ENCODE results near the gene AP1M1. TPM values are rescaled to one million over a fixed set of nuclear protein-coding genes. Genes with fewer than 3 reads are reported as not detected.

The AP1M1 gene
- total and polyA plus RNA-seq, 9 donors: 28.4 to 81.7 (median 51.6) TPM

DNA sequence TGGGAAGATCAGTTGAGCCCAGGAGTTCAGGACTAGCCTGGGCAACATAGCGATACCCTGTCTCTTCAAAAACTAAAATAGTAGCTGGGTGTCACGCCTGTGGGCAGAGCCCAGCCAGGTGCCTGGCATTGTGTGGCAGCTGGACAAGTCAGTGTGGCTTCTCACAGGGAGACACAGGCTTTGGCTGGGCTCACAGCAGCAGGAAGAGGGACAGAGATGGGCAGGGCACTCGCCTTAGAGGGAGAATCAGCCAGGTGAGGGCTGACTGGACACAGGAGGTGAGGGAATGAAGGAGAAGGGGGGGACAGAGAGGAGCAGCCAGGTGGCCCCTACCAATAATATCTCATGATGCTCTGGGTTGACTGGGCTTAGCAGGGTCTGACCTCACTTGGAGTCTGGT lies 9.2 kb upstream of the AP1M1 start:
- Histone ChIP-seq H3K27me3 (no peaks in the 10 kb centered on the region), H3K36me3 (no peaks in the 10 kb centered on the region), H3K4me1 (ENCODE audit: insufficient read depth) (no peaks in the 10 kb centered on the region), H3K4me3 (no peak overlapping the region), H3K27ac (no peak overlapping the region), H3K9me3 (no peaks in the 10 kb centered on the region)
- DNase-seq: no peak
- intact Hi-C loops (cut with DNase I): loop anchor here in 1 of 4 donors (10.0 kb wide), 1 partner anchor 74 kb away; the partner anchor contains the start of gene RAB8A
- TF ChIP-seq, protein P1, sequence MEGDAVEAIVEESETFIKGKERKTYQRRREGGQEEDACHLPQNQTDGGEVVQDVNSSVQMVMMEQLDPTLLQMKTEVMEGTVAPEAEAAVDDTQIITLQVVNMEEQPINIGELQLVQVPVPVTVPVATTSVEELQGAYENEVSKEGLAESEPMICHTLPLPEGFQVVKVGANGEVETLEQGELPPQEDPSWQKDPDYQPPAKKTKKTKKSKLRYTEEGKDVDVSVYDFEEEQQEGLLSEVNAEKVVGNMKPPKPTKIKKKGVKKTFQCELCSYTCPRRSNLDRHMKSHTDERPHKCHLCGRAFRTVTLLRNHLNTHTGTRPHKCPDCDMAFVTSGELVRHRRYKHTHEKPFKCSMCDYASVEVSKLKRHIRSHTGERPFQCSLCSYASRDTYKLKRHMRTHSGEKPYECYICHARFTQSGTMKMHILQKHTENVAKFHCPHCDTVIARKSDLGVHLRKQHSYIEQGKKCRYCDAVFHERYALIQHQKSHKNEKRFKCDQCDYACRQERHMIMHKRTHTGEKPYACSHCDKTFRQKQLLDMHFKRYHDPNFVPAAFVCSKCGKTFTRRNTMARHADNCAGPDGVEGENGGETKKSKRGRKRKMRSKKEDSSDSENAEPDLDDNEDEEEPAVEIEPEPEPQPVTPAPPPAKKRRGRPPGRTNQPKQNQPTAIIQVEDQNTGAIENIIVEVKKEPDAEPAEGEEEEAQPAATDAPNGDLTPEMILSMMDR (IDR thresholded peaks at IDR 0.05): no peak
- TF ChIP-seq EP300 (IDR thresholded peaks at IDR 0.05): no peak
- TF ChIP-seq POLR2A (IDR thresholded peaks at IDR 0.05): no peak
- 92 to 95% (median 94%) methylated on average over 3 of the region's 3 CpGs for WGBS, 3 donors

GRCh38 chr19:16190198-16190597 lies 7.5 kb upstream of the AP1M1 start:
- Histone ChIP-seq H3K9me3 (no peaks in the 10 kb centered on the region), H3K4me1 (ENCODE audit: insufficient read depth) (no peaks in the 10 kb centered on the region), H3K4me3 (no peak overlapping the region), H3K27ac (no peak overlapping the region), H3K36me3 (no peaks in the 10 kb centered on the region), H3K27me3 (no peaks in the 10 kb centered on the region)
- DNase-seq: no peak
- intact Hi-C loops (cut with DNase I): no loop called here
- TF ChIP-seq EP300 (IDR thresholded peaks at IDR 0.05) (no peak), POLR2A (IDR thresholded peaks at IDR 0.05) (no peak)
- TF ChIP-seq, protein P1 (IDR thresholded peaks at IDR 0.05): no peak
- WGBS, 3 donors: 81 to 86% (median 82%) methylated on average over 6 of the region's 6 CpGs

DNA sequence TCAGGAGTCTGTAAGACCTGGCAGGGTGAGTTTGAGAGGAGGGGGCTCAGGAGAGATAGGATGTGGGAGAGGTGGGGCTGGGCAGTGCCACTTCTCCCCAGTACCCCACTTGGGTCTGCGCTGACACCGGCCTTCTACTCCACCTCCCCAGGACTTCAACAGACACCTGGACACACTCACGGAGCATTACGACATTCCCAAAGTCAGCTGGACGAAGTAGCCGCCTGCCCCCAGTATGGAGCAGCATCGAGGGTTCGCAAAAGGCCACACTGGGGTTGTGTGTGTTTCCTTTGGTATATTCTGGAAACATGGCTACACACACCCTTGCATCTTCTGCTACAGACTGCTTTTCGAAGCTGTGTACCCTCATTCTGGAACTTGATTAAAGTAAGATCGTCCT lies 7.0 kb upstream of the AP1M1 start:
- DNase-seq: no peak
- Histone ChIP-seq H3K4me1 (ENCODE audit: insufficient read depth) (no peaks in the 10 kb centered on the region), H3K36me3 (no peaks in the 10 kb centered on the region), H3K27me3 (no peaks in the 10 kb centered on the region), H3K4me3 (no peak overlapping the region), H3K27ac (no peak overlapping the region), H3K9me3 (no peaks in the 10 kb centered on the region)
- TF ChIP-seq, protein P1 (IDR thresholded peaks at IDR 0.05): no peak
- TF ChIP-seq POLR2A (IDR thresholded peaks at IDR 0.05) (no peak), EP300 (IDR thresholded peaks at IDR 0.05) (no peak)
- intact Hi-C loops (cut with DNase I): no loop called here
- 87 to 91% (median 90%) methylated on average over 10 of the region's 10 CpGs for WGBS, 3 donors

- intact Hi-C loops (cut with DNase I): no loop called here
- H3K27me3 ChIP-seq: no peaks in the 10 kb centered on the region
- no peaks in the 10 kb centered on the region for H3K9me3 ChIP-seq
- no peaks in the 10 kb centered on the region for H3K4me1 ChIP-seq (ENCODE audit: insufficient read depth)
- no peak overlapping the region for H3K27ac ChIP-seq
- TF ChIP-seq, protein P1 (IDR thresholded peaks at IDR 0.05): no peak
- TF ChIP-seq EP300 (IDR thresholded peaks at IDR 0.05): no peak
- no peak for TF ChIP-seq POLR2A (IDR thresholded peaks at IDR 0.05)
- WGBS, 3 donors: 71 to 77% (median 75%) methylated on average over 16 of the region's 16 CpGs
- no peaks in the 10 kb centered on the region for H3K36me3 ChIP-seq
- DNase-seq: no peak
- H3K4me3 ChIP-seq: no peak overlapping the region
Measured at GRCh38 chr19:16191216-16191908, 6.3 kb upstream of the AP1M1 start.
